Naive thymus-derived CD4-positive, alpha-beta T cell (primary cell): ENCODE results near the gene SETD2. TPM values are rescaled to one million over a fixed set of nuclear protein-coding genes. Genes with fewer than 3 reads are reported as not detected.
A peak's percentile ranks its signal among the peaks of the same experiment; 100 is the strongest.
"Not testable (repeated sequence)": the region's sequence is repeated elsewhere in the genome, so short reads cannot be mapped to it uniquely, and the experiment has no call there.

Experiments used
- ATAC-seq: fragments of 150-1000 bp; cut with Tn5 transposase; 2 replicates; pipeline ENCODE4 v1.10.0; 2021; ENCODE audit warnings: mild to moderate bottlenecking, moderate library complexity
- CTCF ChIA-PET: fragments of 350-600 bp; sonication (Branson Sonifier 250); formaldehyde crosslinking; loops from one replicate; lab custom pipeline; 2021; ENCODE audit warnings: antibody characterized with exemption; lab: Charles Lee
- POLR2A ChIA-PET: fragments of 350-600 bp; sonication (Branson Sonifier 250); formaldehyde crosslinking; loops from one replicate; lab custom pipeline; 2021; ENCODE audit warnings: antibody characterized with exemption, inconsistent platforms; lab: Charles Lee
- DNase-seq, 9 donors: peaks; one replicate each; pipeline versions ENCODE4 v3.0.0 to v3.0.0-alpha.2; 2020 to 2022; ENCODE audit warnings: mixed read lengths in 1 of 9
- H3K27ac ChIP-seq: one replicate; pipeline ENCODE4 v1.7.0; 2013; ENCODE audit warnings: mild to moderate bottlenecking, low read depth, low read length, moderate library complexity
- H3K27me3 ChIP-seq, 2 donors: one replicate each; pipeline ENCODE4 v1.7.0; 2013; ENCODE audit warnings: low read length in 2 of 2, mild to moderate bottlenecking in 2 of 2, moderate library complexity in 2 of 2; ENCODE audit not compliant: control insufficient read depth in 2 of 2, insufficient read depth in 2 of 2
- H3K36me3 ChIP-seq, 3 experiments: 1 replicate in 2 of 3; 2 replicates in 1 of 3; pipeline ENCODE4 v1.7.0; 2013; ENCODE audit warnings: low read length in 3 of 3, mild to moderate bottlenecking in 3 of 3, moderate library complexity in 1 of 3; ENCODE audit not compliant: insufficient read depth in 3 of 3, control insufficient read depth in 2 of 3
- H3K4me1 ChIP-seq, 2 donors: one replicate each; pipeline ENCODE4 v1.7.0; 2013; ENCODE audit warnings: low read length in 2 of 2, mild to moderate bottlenecking in 2 of 2, moderate library complexity in 1 of 2; ENCODE audit not compliant: control insufficient read depth in 2 of 2, insufficient read depth in 2 of 2
- H3K4me3 ChIP-seq: 2 replicates; pipeline ENCODE4 v1.7.0; 2013; ENCODE audit warnings: mild to moderate bottlenecking, low read length
- H3K9me3 ChIP-seq, 3 experiments: 1 replicate in 2 of 3; 2 replicates in 1 of 3; pipeline ENCODE4 v1.7.0; 2013; ENCODE audit warnings: low read length in 3 of 3; ENCODE audit not compliant: control insufficient read depth in 2 of 3
- H3K27ac Mint-ChIP-seq, 9 donors: one replicate each; pipeline ENCODE4 v1.8.0; 2020 to 2022; ENCODE audit warnings: mixed read lengths in 9 of 9, mild to moderate bottlenecking in 8 of 9, moderate library complexity in 5 of 9, inconsistent platforms in 2 of 9
- H3K27me3 Mint-ChIP-seq, 5 donors: one replicate each; pipeline ENCODE4 v1.8.0; 2021 to 2022; ENCODE audit warnings: mixed read lengths in 5 of 5, mild to moderate bottlenecking in 1 of 5
- H3K36me3 Mint-ChIP-seq, 5 donors: one replicate each; pipeline ENCODE4 v1.8.0; 2020 to 2022; ENCODE audit warnings: mixed read lengths in 5 of 5, mild to moderate bottlenecking in 3 of 5, inconsistent platforms in 1 of 5
- H3K4me1 Mint-ChIP-seq, 7 donors: one replicate each; pipeline ENCODE4 v1.8.0; 2020 to 2022; ENCODE audit warnings: mixed read lengths in 7 of 7, mild to moderate bottlenecking in 3 of 7, inconsistent platforms in 1 of 7
- H3K4me3 Mint-ChIP-seq, 10 donors: one replicate each; pipeline ENCODE4 v1.8.0; 2020 to 2022; ENCODE audit warnings: mild to moderate bottlenecking in 10 of 10, mixed read lengths in 10 of 10, moderate library complexity in 6 of 10, inconsistent platforms in 2 of 10
- H3K9me3 Mint-ChIP-seq, 11 donors: one replicate each; pipeline ENCODE4 v1.8.0; 2020 to 2022; ENCODE audit warnings: mixed read lengths in 11 of 11, mild to moderate bottlenecking in 4 of 11, inconsistent platforms in 1 of 11, moderate library complexity in 1 of 11
- intact Hi-C, 2 donors: fragments of 100-400 bp; cut with micrococcal nuclease; formaldehyde crosslinking; loops; one replicate each; pipeline ENCODE4 v1.15.1; 2023
- polyA plus RNA-seq, 2 donors: library from polyadenylated mRNA; unstranded; fragments of 300-500 nt; fragmentation: Illumina TruSeq; gene quantifications; one replicate each; pipeline ENCODE4 v1.2.3, GENCODE V29; 2021
- total RNA-seq, 6 experiments: library from RNA in 5 of 6; stranded (reverse) in 5 of 6; gene quantifications; 1 replicate in 5 of 6; 2 replicates in 1 of 6; pipeline ENCODE4 v1.2.3 and lab custom pipeline; 2021 to 2026

Gene SETD2
- total and polyA plus RNA-seq, 7 experiments from 2014 or later = 11.0 to 77.3 (median 70.0) TPM

- peaks cover 0 to 3% (median 0%) of the 10 kb centered on the region in 11 donors for H3K9me3 Mint-ChIP-seq
- no peak for DNase-seq
- ChIA-PET CTCF (no interaction called here), POLR2A (interaction anchor here (1.1 kb wide), 1 partner anchor 22 kb away, joined by 3 read pairs; no protein-coding TSS in a partner anchor)
- peak overlapping the region in 6 of 10 donors; percentile 13 to 50 (median 28) for H3K4me3 Mint-ChIP-seq
- H3K27ac Mint-ChIP-seq = peak overlapping the region in 2 of 9 donors; percentile 9 to 38
- H3K4me3 ChIP-seq = no peak overlapping the region
- H3K27me3 Mint-ChIP-seq = no peaks in the 10 kb centered on the region
- intact Hi-C loops = no loop called here
- H3K36me3 Mint-ChIP-seq = peaks cover 0 to 6% (median 4%) of the 10 kb centered on the region in 5 donors
- H3K27ac ChIP-seq = no peak overlapping the region
- no peaks in the 10 kb centered on the region for H3K9me3 ChIP-seq
- no peaks in the 10 kb centered on the region for H3K36me3 ChIP-seq
- H3K4me1 Mint-ChIP-seq = peaks cover 20 to 80% (median 71%) of the 10 kb centered on the region in 7 donors
- H3K27me3 ChIP-seq = no peaks in the 10 kb centered on the region
- no peak for ATAC-seq
- H3K4me1 ChIP-seq = peaks cover 14 to 35% of the 10 kb centered on the region in 2 donors
These were observed 20.8 kb downstream of the SETD2 start for GRCh38 chr3:47143068-47143467.

- peak overlapping the region in 3 of 10 donors; percentile 57 to 71 (median 59) for H3K4me3 Mint-ChIP-seq
- H3K4me1 ChIP-seq = peaks cover 14 to 35% of the 10 kb centered on the region in 2 donors
- H3K36me3 Mint-ChIP-seq, H3K27me3 ChIP-seq, H3K27ac ChIP-seq, H3K9me3 ChIP-seq, ATAC-seq, H3K9me3 Mint-ChIP-seq, H3K4me3 ChIP-seq, DNase-seq, H3K27me3 Mint-ChIP-seq, intact Hi-C loops, H3K36me3 ChIP-seq, CTCF ChIA-PET: not testable (repeated sequence)
- peaks cover 20 to 77% (median 67%) of the 10 kb centered on the region in 7 donors for H3K4me1 Mint-ChIP-seq
- peak overlapping the region in 2 of 9 donors; percentile 59 to 67 for H3K27ac Mint-ChIP-seq
- POLR2A ChIA-PET = interaction anchor here (1.1 kb wide), 1 partner anchor 22 kb away, joined by 3 read pairs; no protein-coding TSS in a partner anchor
These were observed 21.4 kb downstream of the SETD2 start for GRCh38 chr3:47142536-47142935.

- H3K4me3 ChIP-seq, H3K36me3 Mint-ChIP-seq, H3K9me3 Mint-ChIP-seq, H3K27ac ChIP-seq, H3K36me3 ChIP-seq, H3K27me3 Mint-ChIP-seq, H3K9me3 ChIP-seq, H3K27me3 ChIP-seq, intact Hi-C loops, POLR2A ChIA-PET: not testable (repeated sequence)
- Mint-ChIP-seq H3K4me1 (peaks cover 30 to 73% (median 68%) of the 10 kb centered on the region in 7 donors), H3K4me3 (peak overlapping the region; percentile 14 to 71 (median 61)), H3K27ac (peak overlapping the region in 8 of 9 donors; percentile 14 to 86 (median 62))
- DNase-seq (peak in 7 of 9 donors; percentile 18 to 49 (median 34)), ATAC-seq (peak; percentile 86)
- CTCF ChIA-PET = interaction anchor here (0.8 kb wide), 1 partner anchor 55 kb away, joined by 4 read pairs; no protein-coding TSS in a partner anchor
- H3K4me1 ChIP-seq = peaks cover 21 to 42% of the 10 kb centered on the region in 2 donors
These were observed 22.9 kb downstream of the SETD2 start for GRCh38 chr3:47140973-47141461.

GRCh38 chr3:47140553-47140952, 23.4 kb downstream of the SETD2 start:
- DNase-seq, H3K36me3 Mint-ChIP-seq, H3K9me3 Mint-ChIP-seq, intact Hi-C loops, H3K27me3 ChIP-seq, ATAC-seq, POLR2A ChIA-PET, H3K27me3 Mint-ChIP-seq, H3K36me3 ChIP-seq, H3K27ac ChIP-seq, H3K9me3 ChIP-seq, H3K4me3 ChIP-seq: not testable (repeated sequence)
- peaks cover 22 to 46% of the 10 kb centered on the region in 2 donors for H3K4me1 ChIP-seq
- Mint-ChIP-seq H3K27ac (peak overlapping the region in 2 of 9 donors; percentile 28 to 60), H3K4me3 (peak overlapping the region in 2 of 10 donors; percentile 7 to 53), H3K4me1 (peaks cover 34 to 73% (median 68%) of the 10 kb centered on the region in 7 donors)
- CTCF ChIA-PET = interaction anchor here (0.8 kb wide), 1 partner anchor 55 kb away, joined by 4 read pairs; no protein-coding TSS in a partner anchor

- no peak overlapping the region for H3K4me3 ChIP-seq
- POLR2A ChIA-PET = no interaction called here
- peaks cover 9 to 46% of the 10 kb centered on the region in 2 donors for H3K4me1 ChIP-seq
- no peaks in the 10 kb centered on the region for H3K36me3 ChIP-seq
- peak overlapping the region in 3 of 9 donors; percentile 14 to 48 (median 34) for H3K27ac Mint-ChIP-seq
- H3K27me3 Mint-ChIP-seq = no peaks in the 10 kb centered on the region
- H3K9me3 Mint-ChIP-seq = peaks cover 0 to 3% (median 0%) of the 10 kb centered on the region in 11 donors
- no peaks in the 10 kb centered on the region for H3K27me3 ChIP-seq
- intact Hi-C loops = no loop called here
- DNase-seq (no peak), ATAC-seq (no peak)
- peak overlapping the region in 9 of 10 donors; percentile 7 to 58 (median 36) for H3K4me3 Mint-ChIP-seq
- H3K36me3 Mint-ChIP-seq = peaks cover 0 to 17% (median 4%) of the 10 kb centered on the region in 5 donors
- H3K4me1 Mint-ChIP-seq = peaks cover 37 to 73% (median 65%) of the 10 kb centered on the region in 7 donors
- H3K27ac ChIP-seq = no peak overlapping the region
- H3K9me3 ChIP-seq = no peaks in the 10 kb centered on the region
- CTCF ChIA-PET = no interaction called here
These were observed 29.6 kb downstream of the SETD2 start for GRCh38 chr3:47134311-47134710.

- Mint-ChIP-seq H3K4me3 (peak overlapping the region in 5 of 10 donors; percentile 19 to 54 (median 36)), H3K4me1 (peaks cover 33 to 73% (median 65%) of the 10 kb centered on the region in 7 donors), H3K9me3 (no peaks in the 10 kb centered on the region), H3K36me3 (peaks cover 0 to 11% (median 0%) of the 10 kb centered on the region in 5 donors), H3K27ac (peak overlapping the region in 3 of 9 donors; percentile 29 to 83 (median 34)), H3K27me3 (no peaks in the 10 kb centered on the region)
- Histone ChIP-seq H3K27me3 (no peaks in the 10 kb centered on the region), H3K9me3 (no peaks in the 10 kb centered on the region), H3K4me3 (no peak overlapping the region), H3K27ac (no peak overlapping the region), H3K36me3 (no peaks in the 10 kb centered on the region), H3K4me1 (peaks cover 9 to 46% of the 10 kb centered on the region in 2 donors)
- ATAC-seq (no peak), DNase-seq (no peak)
- intact Hi-C loops = no loop called here
- ChIA-PET CTCF (no interaction called here), POLR2A (no interaction called here)
These were observed 30.3 kb downstream of the SETD2 start for GRCh38 chr3:47133641-47134040.
